NCI-H748 treated with DMSO at 0.1 percent for 48 hours (cell line): ENCODE data around the gene PPP1R9B.

Experiments used
- DNase-seq: peaks from one replicate; lab custom pipeline; 2025; lab: John Stamatoyannopoulos, UW

Gene PPP1R9B

GRCh38 chr17:50141026-50141744, 9.3 kb downstream of the PPP1R9B start:
- no peak for DNase-seq

GRCh38 chr17:50139950-50140885, 10.3 kb downstream of the PPP1R9B start:
- DNase-seq = peak; percentile 22

- no peak for DNase-seq
Measured at GRCh38 chr17:50139185-50139783, 11.2 kb downstream of the PPP1R9B start.

- no peak for DNase-seq
Measured at GRCh38 chr17:50137042-50137441, 13.4 kb downstream of the PPP1R9B start.

GRCh38 chr17:50136096-50136687, 14.3 kb downstream of the PPP1R9B start:
- DNase-seq = no peak

- DNase-seq = no peak
Measured at GRCh38 chr17:50135316-50136095, 15.0 kb downstream of the PPP1R9B start.

GRCh38 chr17:50134206-50135110, 16.0 kb downstream of the PPP1R9B start:
- no peak for DNase-seq

- DNase-seq = no peak
Measured at GRCh38 chr17:50133769-50134099, 16.7 kb downstream of the PPP1R9B start.

GRCh38 chr17:50133028-50133768, 17.3 kb downstream of the PPP1R9B start:
- no peak for DNase-seq

- DNase-seq = no peak
Measured at GRCh38 chr17:50132104-50132794, 18.2 kb downstream of the PPP1R9B start.

GRCh38 chr17:50130559-50131305, 19.7 kb downstream of the PPP1R9B start:
- DNase-seq = no peak

GRCh38 chr17:50129728-50130558, 20.5 kb downstream of the PPP1R9B start, which contains the start of gene SAMD14:
Gene SAMD14, minus strand, starts transcription at chr17:50130160. Its CDS starts 5,201 bp downstream, at chr17:50124959.
- DNase-seq = no peak

- no peak for DNase-seq
Measured at GRCh38 chr17:50129353-50129727, 21.1 kb downstream of the PPP1R9B start.

GRCh38 chr17:50128441-50129352, 21.8 kb downstream of the PPP1R9B start:
- no peak for DNase-seq

GRCh38 chr17:50127697-50128361, 22.6 kb downstream of the PPP1R9B start:
- DNase-seq = no peak
